Smooth muscle cell (in vitro differentiated cells): ENCODE results near the gene JPT2. TPM values are rescaled to one million over a fixed set of nuclear protein-coding genes. Genes with fewer than 3 reads are reported as not detected.

Source experiments
- DNase-seq: peaks from one replicate; lab custom pipeline; 2025; ENCODE audit not compliant: unreplicated experiment; lab: John Stamatoyannopoulos, UW
- H2AFZ ChIP-seq: fragments of 200-600 bp; sonication (generic); 2 replicates; pipeline ENCODE4 v1.6.0; 2016; ENCODE audit warnings: antibody characterized with exemption, low read depth, mild to moderate bottlenecking
- H3F3A ChIP-seq: fragments of 200-600 bp; sonication (generic); 2 replicates; pipeline ENCODE4 v1.6.0; 2017; ENCODE audit warnings: antibody characterized with exemption, low read depth
- H3K27ac ChIP-seq: fragments of 200-600 bp; sonication (generic); 2 replicates; pipeline ENCODE4 v1.5.1; 2016; ENCODE audit warnings: low read depth, mild to moderate bottlenecking
- H3K27me3 ChIP-seq: fragments of 200-600 bp; sonication (generic); 2 replicates; pipeline ENCODE4 v1.6.1; 2016; ENCODE audit warnings: low read depth, mild to moderate bottlenecking
- H3K36me3 ChIP-seq: fragments of 200-600 bp; sonication (generic); 2 replicates; pipeline ENCODE4 v1.5.1; 2016; ENCODE audit warnings: low read depth
- H3K4me1 ChIP-seq: fragments of 200-600 bp; sonication (generic); 2 replicates; pipeline ENCODE4 v1.5.1; 2016; ENCODE audit warnings: low read depth
- H3K4me2 ChIP-seq: fragments of 200-600 bp; sonication (generic); 2 replicates; pipeline ENCODE4 v1.6.0; 2016; ENCODE audit warnings: mild to moderate bottlenecking
- H3K4me3 ChIP-seq: fragments of 200-600 bp; sonication (generic); 2 replicates; pipeline ENCODE4 v1.5.1; 2016; ENCODE audit warnings: mild to moderate bottlenecking
- H3K79me2 ChIP-seq: fragments of 200-600 bp; sonication (generic); 2 replicates; pipeline ENCODE4 v1.6.0; 2016; ENCODE audit warnings: low read depth, mild to moderate bottlenecking
- H3K9ac ChIP-seq: fragments of 200-600 bp; sonication (generic); 2 replicates; pipeline ENCODE4 v1.6.0; 2016; ENCODE audit warnings: low read depth
- H3K9me3 ChIP-seq: fragments of 200-600 bp; sonication (generic); replicated peaks from 2 replicates; pipeline ENCODE4 v1.5.1; 2016; ENCODE audit warnings: low read depth
- H4K20me1 ChIP-seq: fragments of 200-600 bp; sonication (generic); 2 replicates; pipeline ENCODE4 v1.6.0; 2016; ENCODE audit warnings: low read depth
- WGBS: methylation state at CpG from one replicate; pipeline ENCODE4 v1.1.7; 2016; ENCODE audit warnings: low lambda C conversion rate; 5-methylcytosine and 5-hydroxymethylcytosine counted together
- polyA plus RNA-seq: library from polyadenylated mRNA; unstranded; fragments of >200 nt; fragmentation: Nextera tagmentation; extraction: Ambion mirVana; gene quantifications from 2 replicates; pipeline ENCODE4 v1.2.1, GENCODE V29; 2016
- total RNA-seq: library from RNA; depleted of rRNA; stranded (reverse); fragments of >200 nt; gene quantifications from 2 replicates; pipeline ENCODE4 v1.2.3, GENCODE V29; 2014
- TF ChIP-seq, protein P1 (sequence below): fragments of 200-600 bp; sonication (generic); IDR thresholded peaks from 2 replicates; pipeline ENCODE4 v1.5.1; 2017; ENCODE audit warnings: borderline replicate concordance, mild to moderate bottlenecking, antibody characterized with exemption; ENCODE audit not compliant: insufficient read depth, poor library complexity, severe bottlenecking

Gene JPT2
- total and polyA plus RNA-seq, 2 experiments from 2014 or later = 7.2 to 28.6 TPM

DNA sequence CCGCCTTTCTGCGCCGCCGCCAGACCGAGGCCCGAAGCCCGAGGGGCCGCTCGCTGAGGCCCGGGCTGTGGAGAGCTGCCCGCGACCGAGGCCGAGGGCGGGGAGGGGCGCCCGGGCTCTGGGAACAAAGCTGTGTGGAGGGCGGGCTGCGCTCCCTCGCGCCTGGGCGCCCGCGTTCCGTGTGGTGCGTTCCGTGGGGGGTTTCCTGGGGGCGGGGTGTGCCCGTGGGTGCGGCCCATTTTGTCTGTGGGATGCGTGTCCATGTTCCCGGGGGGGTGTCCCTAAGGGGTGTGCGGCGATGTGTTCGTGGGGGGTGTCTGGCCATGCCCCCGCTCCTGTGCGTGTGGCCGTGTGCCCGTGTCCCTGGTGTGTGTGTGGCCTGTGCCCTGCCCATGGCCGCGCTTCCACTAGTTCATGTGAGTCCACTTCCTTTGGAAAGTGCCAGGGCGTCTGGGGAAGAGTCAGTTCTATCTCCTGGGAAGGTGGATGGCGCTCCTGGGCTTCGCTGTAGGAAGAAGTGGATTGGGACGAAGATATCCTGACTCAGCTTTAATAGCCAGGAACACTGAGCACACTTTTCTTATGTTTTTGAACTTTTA is 520 bp downstream of the JPT2 start:
- peak; percentile 51 for DNase-seq
- WGBS = 0% methylated on average over 27 of the region's 45 CpGs

DNA sequence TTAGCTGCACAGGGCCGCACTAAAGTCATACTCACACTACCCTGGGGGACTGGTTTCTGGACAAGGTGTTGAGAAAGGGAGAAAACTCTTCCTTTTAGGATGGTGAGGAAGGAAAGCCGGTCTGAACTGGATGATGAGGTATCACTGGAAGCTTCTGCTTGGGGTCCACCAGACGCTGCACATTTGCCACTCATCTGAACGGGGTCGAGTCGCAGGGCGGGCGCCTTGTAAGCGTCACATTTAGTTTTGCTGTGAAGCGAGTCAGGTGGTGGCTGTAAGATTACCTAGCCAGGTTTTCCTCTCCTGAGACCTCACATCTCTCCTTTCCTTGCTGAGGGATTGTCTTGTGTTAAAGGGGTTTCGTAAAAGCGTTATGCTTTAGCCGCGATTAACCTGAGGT is 2.3 kb downstream of the JPT2 start:
- no peaks in the 10 kb centered on the region for H3K9me3 ChIP-seq
- no peak overlapping the region for H3K9ac ChIP-seq
- peaks cover 53% of the 10 kb centered on the region for H4K20me1 ChIP-seq
- H3K4me3 ChIP-seq = no peak overlapping the region
- WGBS = 93% methylated on average over 14 of the region's 14 CpGs
- no peak overlapping the region for H3K27ac ChIP-seq
- H3K36me3 ChIP-seq = peaks cover 2% of the 10 kb centered on the region
- no peak overlapping the region for H2AFZ ChIP-seq
- DNase-seq = no peak
- no peak overlapping the region for H3K4me2 ChIP-seq
- TF ChIP-seq, protein P1, sequence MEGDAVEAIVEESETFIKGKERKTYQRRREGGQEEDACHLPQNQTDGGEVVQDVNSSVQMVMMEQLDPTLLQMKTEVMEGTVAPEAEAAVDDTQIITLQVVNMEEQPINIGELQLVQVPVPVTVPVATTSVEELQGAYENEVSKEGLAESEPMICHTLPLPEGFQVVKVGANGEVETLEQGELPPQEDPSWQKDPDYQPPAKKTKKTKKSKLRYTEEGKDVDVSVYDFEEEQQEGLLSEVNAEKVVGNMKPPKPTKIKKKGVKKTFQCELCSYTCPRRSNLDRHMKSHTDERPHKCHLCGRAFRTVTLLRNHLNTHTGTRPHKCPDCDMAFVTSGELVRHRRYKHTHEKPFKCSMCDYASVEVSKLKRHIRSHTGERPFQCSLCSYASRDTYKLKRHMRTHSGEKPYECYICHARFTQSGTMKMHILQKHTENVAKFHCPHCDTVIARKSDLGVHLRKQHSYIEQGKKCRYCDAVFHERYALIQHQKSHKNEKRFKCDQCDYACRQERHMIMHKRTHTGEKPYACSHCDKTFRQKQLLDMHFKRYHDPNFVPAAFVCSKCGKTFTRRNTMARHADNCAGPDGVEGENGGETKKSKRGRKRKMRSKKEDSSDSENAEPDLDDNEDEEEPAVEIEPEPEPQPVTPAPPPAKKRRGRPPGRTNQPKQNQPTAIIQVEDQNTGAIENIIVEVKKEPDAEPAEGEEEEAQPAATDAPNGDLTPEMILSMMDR = no peak
- H3K4me1 ChIP-seq = peaks cover 13% of the 10 kb centered on the region
- no peaks in the 10 kb centered on the region for H3K27me3 ChIP-seq
- H3F3A ChIP-seq = no peaks in the 10 kb centered on the region
- H3K79me2 ChIP-seq = peaks cover 72% of the 10 kb centered on the region

More for the DNA sequence above, 520 bp downstream of the JPT2 start:
- Histone ChIP-seq H3K4me1 (peaks cover 13% of the 10 kb centered on the region), H2AFZ (peak overlapping the region; percentile 20), H3K27me3 (no peaks in the 10 kb centered on the region), H3K4me2 (peak overlapping the region; percentile 92), H3K36me3 (no peaks in the 10 kb centered on the region), H3K9me3 (no peaks in the 10 kb centered on the region), H4K20me1 (peaks cover 46% of the 10 kb centered on the region), H3F3A (no peaks in the 10 kb centered on the region), H3K9ac (peak overlapping the region; percentile 81), H3K27ac (peak overlapping the region; percentile 62), H3K79me2 (peaks cover 54% of the 10 kb centered on the region), H3K4me3 (peak overlapping the region; percentile 82)
- TF ChIP-seq, protein P1 = no peak

DNA sequence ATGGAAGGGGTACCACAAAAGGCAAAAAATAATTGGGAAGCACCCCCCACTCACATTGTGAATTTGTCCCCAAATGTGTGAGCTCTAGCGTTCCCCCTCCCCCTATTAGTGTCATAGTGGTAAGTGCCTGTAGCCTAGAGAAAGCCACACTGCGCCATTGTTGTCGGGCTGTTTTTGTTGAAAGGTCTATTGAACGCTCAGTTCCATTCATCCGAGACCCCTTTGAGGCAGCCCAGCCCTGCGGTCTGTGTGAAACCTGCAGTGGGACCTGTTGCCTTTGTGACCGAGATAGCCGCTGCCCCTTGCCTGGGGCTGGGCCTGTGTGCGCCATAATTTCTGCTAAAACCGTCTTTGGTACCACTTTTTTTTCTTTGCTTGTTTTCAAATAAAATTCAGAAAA is 3.0 kb downstream of the JPT2 start:
- H3K4me2 ChIP-seq = no peak overlapping the region
- WGBS = 94% methylated on average over 10 of the region's 10 CpGs
- H4K20me1 ChIP-seq = peaks cover 54% of the 10 kb centered on the region
- H3F3A ChIP-seq = no peaks in the 10 kb centered on the region
- no peak overlapping the region for H2AFZ ChIP-seq
- peaks cover 78% of the 10 kb centered on the region for H3K79me2 ChIP-seq
- H3K27ac ChIP-seq = no peak overlapping the region
- peaks cover 13% of the 10 kb centered on the region for H3K4me1 ChIP-seq
- no peak for DNase-seq
- H3K36me3 ChIP-seq = peaks cover 8% of the 10 kb centered on the region
- no peak overlapping the region for H3K9ac ChIP-seq
- TF ChIP-seq, protein P1 = no peak
- no peaks in the 10 kb centered on the region for H3K27me3 ChIP-seq
- no peaks in the 10 kb centered on the region for H3K9me3 ChIP-seq
- H3K4me3 ChIP-seq = no peak overlapping the region
